GM18909 (cell line): ENCODE results near the gene UBASH3B.
A peak's percentile ranks its signal among the peaks of the same experiment; 100 is the strongest.
"Not testable (repeated sequence)": the region's sequence is repeated elsewhere in the genome, so short reads cannot be mapped to it uniquely, and the experiment has no call there.

Experiments used
- ATAC-seq: cut with Tn5 transposase; IDR thresholded peaks from one replicate; pipeline ENCODE4 v1.9.1; 2021; ENCODE audit warnings: mild to moderate bottlenecking; ENCODE audit not compliant: unreplicated experiment, poor library complexity

UBASH3B gene, protein sequence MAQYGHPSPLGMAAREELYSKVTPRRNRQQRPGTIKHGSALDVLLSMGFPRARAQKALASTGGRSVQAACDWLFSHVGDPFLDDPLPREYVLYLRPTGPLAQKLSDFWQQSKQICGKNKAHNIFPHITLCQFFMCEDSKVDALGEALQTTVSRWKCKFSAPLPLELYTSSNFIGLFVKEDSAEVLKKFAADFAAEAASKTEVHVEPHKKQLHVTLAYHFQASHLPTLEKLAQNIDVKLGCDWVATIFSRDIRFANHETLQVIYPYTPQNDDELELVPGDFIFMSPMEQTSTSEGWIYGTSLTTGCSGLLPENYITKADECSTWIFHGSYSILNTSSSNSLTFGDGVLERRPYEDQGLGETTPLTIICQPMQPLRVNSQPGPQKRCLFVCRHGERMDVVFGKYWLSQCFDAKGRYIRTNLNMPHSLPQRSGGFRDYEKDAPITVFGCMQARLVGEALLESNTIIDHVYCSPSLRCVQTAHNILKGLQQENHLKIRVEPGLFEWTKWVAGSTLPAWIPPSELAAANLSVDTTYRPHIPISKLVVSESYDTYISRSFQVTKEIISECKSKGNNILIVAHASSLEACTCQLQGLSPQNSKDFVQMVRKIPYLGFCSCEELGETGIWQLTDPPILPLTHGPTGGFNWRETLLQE

DNA sequence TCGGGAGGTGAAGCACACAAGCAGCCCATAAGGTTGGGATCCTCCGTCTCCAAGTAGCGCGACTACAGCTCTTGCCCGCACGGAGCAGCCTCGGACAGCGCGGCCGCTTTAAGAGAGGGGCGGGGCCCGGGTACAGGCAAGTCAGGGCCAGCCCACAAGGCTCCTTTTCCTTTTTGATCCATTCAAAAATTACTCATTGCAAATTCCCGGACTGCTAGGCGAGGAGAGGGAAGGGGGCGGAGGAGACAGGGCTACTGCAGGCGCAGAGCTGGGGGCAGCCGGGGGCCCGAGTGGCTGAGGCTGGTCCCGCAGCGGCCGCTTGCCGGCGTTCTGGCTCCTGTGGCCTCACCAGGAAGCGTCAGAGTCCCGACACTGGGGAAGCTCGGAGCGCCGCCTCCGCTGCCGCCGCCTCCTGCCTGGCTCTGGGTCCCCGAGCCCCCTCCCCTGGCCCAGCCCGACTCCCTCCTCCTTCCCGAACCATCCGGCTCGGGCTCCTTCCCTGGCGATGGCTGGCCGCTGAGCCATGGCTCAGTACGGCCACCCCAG is at the start of gene UBASH3B:
UBASH3B (plus strand) TSS at position 196 of the 546 bp plus-strand sequence; CDS start at position 524, 328 bp downstream.
- ATAC-seq, result peak; percentile 81

DNA sequence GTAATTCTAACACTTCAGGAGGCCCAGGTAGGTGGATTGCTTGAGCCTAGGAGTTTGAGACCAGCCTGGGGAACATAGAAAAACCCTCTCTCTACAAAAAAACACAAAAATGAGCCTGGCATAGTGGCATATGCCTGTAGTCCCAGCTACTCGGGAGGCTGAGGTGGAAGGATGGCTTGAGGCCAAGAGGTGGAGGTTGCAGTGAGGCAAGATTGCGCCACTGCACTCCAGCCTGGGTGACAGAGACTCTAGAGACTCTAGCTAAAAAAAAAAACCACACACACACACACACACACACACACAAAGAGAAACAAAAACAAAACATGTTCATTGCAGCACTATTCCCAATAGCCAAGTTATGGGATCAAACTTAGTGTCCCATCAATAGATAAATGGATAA is 48.4 kb upstream of the UBASH3B start:
- not testable (repeated sequence) for ATAC-seq

DNA sequence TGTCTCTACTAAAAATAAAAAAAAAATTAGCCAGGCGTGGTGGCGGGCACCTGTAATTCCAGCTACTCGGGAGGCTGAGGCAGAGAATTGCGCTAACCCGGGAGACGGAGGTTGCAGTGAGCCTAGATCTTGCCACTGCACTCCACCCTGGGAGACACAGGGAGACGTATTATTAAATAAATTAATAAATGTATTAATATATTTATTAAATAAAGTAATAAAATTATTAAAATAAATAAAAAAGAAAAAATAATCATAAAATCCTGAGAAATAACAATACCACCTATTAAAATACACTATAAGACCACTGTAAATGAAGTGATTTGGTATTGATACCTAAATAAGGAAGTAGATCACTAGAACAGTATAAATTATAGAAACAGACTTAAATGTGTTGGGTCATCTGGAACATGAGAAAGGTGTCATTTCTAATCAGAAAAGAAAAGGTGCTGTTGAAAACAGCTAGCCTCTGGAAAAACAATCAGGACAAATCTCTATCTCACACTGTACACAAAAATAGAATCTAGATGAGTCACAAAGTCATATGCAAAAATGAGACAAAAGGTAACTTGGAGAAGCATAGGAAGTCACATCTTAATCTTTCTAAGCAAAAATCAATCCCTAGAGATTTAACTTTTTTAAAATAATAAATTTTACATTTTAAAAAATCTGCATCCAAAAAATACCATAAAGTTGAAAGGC is 43.2 kb upstream of the UBASH3B start:
- no peak for ATAC-seq

DNA sequence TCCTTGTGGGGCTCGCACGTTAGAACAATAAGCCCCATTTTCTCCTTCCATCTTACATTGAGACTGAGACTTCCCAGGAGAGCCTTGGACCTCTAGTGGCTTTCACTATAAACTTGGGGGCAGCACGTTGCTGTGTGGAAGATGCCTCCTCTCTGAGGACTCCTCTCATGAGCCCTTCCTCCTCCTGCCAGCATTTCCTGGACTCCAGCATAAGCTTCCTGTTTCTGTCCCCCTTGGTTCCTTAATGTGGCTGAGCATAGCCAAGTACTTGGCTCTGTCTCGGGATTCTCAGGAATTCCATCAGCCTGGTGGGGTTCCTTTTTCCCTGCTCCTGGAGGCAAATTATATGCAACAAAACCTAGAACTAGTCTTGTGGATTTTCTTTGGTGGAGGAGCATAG is 38.8 kb upstream of the UBASH3B start:
- ATAC-seq, result no peak

DNA sequence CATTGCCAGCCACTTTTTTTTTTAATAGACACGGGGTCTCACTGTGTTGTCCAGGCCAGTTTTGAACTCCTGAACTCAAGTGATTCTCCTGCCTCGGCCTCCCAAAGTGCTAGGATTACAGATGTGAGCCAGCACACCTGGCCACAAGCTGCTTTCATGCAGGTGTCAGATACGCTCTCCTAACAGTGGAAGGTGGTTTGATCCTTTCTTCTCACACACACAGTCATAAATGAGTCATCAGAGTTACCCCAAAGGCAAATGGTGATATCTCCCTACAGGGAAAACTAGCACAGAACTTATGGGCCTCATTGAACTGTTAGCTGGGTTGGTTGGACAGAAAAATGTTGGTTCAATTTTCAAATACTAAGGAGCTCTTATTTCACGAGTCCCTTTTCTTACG is 38.2 kb upstream of the UBASH3B start:
- no peak for ATAC-seq

DNA sequence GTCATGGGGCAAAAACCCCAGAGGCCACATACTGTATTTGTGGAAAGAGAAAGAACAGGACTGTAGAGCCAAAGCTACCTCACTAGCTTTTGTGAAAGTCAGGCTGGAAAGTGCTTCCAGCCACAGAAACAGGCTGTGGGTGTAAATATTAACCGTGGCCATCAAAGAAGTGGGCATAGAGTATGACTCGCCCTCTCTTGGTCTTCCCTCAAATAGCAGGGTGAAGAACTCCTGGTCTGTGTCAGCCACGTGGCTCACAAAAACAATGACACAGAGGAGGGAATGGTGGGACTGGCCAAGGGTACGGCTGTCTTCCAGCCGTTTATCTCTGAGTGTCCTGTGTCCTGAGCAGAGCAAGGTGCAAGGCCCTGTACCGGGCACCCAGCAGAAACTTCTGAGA is 37.6 kb upstream of the UBASH3B start:
- ATAC-seq, result no peak

DNA sequence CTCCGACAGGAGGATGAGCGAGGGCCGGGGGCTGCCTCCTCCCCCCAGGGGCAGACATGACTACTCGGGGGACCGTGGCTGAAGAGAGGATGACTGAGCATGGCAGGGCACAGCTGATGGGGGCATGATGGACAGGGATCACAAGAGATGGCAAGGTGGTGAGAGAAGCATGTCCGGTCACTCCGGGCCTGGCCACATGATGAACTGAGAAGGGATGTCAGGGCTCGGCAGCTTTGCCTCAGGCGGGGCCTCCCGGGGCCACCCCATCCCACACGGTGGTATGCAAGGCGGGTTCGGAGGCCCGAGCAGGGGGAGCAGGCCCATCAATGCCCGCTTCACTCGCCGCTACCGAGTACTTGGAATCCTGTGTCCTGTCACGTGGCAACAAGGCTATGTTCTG is 36.6 kb upstream of the UBASH3B start:
- no peak for ATAC-seq

DNA sequence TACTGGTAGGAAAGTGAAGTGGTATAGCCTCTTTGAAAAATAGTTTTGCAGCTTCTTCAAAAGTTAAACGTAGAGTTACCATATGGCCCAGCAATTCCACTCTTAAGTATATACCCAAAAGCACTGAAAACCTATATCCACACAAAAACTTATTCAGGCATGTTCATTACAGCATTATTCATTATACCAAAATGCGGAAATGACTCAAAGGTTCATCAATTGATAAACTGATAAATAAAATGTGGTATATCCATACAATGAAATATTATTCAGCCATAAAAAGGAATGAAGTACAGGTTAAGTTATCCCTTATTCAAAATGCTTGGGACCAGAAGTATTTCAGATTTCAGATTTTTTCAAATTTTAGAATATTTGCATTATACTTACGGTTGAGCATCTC is 35.8 kb upstream of the UBASH3B start:
- no peak for ATAC-seq

DNA sequence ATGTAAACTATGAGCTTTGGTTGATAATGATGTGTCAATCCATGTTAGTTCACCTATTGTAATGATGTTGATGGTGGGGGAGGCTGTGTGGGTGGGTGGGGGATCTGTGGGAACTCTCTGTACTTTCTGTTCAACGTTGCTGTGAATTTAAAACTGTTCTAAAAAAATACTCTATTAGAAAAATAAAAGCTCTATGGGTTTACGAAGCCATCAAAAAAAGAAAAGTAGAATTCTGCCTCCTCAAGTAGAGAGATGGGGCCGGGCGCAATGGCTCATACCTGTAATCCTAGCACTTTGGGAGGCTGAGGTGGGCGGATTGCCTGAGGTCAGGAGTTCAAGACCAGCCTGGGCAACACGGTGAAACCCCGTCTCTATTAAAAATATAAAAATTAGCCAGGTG is 30.0 kb upstream of the UBASH3B start:
- ATAC-seq, result not testable (repeated sequence)

DNA sequence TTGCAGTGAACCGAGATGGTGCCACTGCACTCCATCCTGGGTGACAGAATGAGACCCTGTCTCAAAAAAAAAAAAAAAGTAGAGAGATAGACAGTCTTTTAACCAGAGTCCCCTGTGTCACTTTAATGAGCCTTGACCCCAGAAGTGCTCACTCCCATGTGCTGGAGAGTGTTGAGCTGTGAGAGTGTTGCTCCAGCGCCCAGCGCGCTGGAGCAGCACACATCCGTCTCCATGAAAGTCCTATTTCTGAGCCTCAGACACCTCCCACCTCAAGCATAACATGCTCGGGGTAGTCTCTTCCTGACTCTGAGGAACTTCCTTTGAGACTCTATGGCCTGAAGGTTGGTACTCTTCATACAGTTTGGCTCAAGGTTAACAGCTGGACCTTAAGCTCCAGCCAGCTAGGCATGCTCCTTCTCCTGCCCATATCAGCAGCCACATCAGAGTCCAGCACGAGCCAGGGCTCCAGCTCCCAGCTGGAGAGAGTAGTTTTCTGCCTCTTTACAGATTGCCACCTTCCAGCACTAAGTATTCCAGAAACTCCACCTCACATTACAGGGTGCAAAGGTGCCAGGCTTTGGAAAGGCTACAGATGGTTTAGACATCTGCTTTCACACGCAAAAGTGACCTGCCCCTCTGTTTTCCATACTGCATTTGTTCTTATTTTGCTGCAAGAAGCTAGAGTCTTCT is 29.4 kb upstream of the UBASH3B start:
- no peak for ATAC-seq

DNA sequence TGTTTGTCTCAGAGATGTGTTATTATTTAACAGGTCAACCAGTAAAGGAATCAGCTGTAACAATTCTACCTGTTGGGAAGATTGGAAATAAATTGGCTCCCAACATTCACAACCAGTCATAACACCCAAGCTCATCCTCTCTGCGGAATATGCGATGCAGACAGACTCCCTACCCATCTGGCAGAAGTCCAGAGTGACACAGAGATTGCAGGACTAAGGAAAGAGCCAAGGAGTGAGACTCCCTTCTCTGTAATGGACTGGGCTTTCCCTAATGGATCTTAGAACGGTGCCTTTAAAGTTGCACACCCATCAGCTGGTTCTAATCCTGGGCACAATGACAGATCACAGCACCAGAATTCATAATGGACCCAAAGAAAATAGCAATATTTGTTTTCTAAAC is 27.8 kb upstream of the UBASH3B start:
- ATAC-seq, result no peak

DNA sequence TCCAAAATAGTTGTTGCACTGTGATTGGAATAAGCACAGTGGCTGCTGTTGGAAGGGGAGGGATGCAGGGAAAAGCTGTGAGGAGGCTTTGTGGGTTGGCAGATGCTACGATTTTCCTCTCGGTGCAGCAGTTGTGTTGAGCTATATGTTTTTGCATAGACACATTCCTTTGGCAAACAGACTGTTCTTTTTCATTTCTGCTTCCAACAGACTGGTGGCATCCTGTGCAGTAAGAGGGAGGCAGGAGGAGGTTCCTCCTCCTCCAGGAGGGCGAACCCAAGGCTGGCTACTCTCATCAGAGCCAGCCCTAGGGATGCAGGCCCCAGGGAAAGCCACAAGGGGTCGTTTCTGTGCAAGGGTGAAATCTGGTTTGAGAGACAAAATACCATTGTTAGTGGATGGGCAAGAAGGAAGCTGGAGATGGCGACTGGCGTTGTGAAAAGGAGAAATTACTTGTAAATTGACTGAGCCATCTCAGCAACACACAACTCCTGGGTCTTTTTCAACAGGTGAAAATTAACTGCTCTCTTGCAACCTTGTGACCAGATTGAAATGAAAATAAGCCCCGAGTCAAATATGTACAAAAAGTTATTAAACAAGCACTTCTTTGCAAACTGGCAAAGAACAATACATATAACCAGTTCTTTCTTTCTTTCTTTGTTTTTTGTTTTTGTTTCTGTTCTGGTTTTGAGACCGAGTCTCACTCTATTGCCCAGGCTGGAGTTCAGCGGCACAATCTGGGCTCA is 26.5 kb upstream of the UBASH3B start:
- ATAC-seq, result peak; percentile 60

DNA sequence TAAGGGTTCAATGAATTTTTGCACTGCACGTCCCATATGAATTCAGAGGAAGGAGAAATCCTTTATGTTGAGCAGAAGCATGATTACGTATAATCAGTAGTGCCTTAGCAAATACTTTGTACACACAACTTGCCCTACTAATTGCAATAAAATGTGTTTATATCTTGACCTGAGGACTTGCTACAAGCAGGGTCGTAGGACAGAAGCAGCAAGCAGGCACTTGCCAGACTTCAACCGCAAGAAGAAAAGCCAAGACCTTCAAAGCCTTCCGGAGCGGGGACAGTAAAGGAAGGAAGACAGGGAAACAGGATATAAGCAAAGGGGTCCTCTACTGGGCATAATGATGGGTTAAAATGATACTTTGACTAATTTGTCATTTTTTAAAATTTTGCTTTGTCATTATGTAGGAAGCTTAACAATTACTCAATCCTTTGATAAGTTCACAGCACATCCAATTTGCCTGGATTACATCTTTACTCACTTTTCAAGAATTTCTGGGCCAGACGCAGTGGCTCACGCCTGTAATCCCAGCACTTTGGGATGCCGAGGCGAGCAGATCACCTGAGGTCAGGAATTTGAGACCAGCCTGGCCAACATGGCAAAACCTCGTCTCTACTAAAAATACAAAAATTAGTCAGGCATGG is 23.2 kb upstream of the UBASH3B start:
- no peak for ATAC-seq

DNA sequence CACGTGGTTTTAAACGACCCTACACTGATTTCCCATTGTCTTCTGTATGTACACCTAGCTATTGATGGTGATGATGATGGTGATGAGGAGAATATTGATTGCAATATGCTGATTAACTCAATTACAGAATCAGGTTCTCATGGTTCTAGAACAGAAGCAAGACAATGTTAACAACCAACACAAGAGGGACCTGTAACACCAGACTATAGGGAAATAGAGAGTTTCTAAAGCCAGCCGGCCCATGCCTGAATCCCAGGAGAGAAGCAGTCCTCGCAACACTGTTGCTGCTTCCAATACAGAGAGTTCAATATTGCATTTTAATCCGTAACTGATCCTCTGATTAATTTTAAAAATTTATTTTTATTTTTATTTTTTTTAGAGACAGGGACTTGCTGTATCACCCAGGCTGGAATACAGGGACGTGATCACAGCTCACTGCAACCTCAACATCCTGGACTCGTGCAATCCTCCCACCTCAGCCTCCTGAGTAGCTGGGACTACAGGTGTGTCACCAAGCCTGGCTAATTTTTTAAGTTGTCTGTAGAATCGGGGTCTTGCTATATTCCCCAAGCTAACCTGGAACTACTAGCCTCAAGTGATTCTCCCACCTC is 22.2 kb upstream of the UBASH3B start:
- ATAC-seq, result no peak

DNA sequence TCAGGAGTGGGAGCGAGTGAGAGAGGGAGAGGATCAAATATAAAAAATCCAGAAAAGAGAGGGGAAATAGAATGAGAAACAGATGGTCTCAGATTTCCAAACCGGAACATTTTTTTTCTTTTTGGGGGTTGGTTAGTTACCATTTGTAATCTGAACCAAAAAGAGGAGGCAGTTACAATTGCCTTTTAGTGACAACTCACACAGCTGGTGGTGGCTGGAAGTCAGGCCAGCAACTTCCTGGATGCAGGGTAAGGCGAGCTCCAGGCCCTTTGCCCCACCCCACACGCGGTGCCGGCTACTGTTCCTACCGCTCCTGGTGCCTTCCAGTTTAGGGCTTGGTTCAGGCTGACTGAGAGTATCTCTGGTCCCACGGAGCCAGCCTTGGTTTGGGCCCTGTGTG is 21.0 kb upstream of the UBASH3B start:
- ATAC-seq, result no peak

DNA sequence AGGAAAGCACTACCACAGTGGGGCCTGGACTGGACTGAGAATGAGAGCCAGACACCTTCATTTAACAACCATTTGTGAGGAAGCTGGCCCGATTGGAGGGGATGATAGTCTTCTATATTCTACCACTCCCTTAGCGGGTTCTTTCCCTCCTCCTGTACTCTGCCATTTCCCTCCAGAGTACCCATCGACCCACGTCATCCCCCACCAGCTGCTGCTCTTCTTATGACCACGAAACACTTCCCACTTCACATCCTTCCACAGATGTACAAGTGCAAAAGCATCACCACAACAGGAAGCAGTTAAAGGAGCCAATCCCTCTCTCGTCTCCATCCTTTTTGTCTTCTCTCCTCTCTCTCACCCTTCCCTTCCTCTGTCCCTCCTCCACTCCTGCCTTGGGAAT is 18.0 kb upstream of the UBASH3B start:
- no peak for ATAC-seq

DNA sequence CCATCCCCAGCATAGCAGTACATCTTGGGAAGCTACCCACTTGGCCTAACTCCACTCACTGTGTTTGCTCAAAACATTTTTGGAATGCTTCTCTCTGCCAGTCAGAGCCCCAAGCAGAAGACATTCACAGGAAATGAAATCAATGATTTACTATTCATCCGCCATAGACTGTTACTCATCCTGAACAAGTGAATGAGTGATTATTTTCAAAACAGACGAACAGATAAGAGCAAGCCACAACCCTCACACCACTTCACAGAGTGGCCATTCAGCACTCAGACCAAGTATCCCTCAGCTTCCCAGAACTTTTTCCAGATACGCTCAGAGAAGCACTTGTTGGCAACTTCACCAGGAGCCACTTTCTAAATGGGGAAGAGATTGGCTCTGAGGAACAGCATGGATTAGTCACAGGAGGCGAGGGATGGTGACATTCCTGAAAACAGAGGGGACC is 13.0 kb upstream of the UBASH3B start:
- no peak for ATAC-seq

DNA sequence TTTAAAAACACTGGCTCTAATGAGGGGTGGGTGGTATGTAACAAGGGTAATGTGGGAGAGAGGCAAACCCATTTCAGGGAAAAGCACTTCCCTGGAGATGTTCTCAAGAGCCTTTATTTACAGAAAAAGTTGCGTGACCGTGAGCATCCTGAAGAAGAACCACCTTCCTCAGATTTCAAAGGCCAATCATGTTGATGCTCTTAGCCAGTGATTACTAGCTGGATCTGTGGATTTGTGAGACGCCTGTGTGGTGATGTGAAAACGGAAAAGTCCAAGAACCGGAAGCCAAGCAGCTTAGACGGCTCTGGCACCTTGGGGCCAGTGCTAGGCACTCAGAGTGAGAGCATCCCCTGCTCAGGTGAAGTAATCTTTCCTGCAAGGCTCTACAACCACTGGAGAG is 12.6 kb upstream of the UBASH3B start:
- no peak for ATAC-seq

DNA sequence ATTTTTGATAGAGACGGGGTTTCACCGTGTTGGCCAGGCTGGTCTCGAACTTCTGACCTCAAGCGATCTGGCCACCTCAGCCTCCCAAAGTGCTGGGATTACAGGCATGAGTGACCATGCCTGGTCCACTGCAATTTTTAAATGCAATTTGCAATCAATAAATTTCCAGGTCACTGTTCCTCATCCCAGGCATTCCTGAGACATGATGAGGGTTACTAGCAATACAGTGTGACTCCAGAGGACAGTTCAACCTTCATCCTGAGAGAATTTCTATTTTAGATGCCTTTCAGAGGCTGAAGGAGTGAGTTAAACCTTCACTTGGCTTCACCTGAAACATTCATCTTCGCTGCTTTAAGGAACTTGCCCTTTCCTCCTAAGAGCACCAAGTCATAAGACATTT is 9.7 kb upstream of the UBASH3B start:
- ATAC-seq, result no peak
